ENCODE results near the gene FGF14. TPM values are rescaled to one million over a fixed set of nuclear protein-coding genes. Genes with fewer than 3 reads are reported as not detected.

Gene FGF14
- total and polyA plus RNA-seq, 3 donors from 2014 or later, result 0.56 to 4.5 (median 1.7) TPM

DNA sequence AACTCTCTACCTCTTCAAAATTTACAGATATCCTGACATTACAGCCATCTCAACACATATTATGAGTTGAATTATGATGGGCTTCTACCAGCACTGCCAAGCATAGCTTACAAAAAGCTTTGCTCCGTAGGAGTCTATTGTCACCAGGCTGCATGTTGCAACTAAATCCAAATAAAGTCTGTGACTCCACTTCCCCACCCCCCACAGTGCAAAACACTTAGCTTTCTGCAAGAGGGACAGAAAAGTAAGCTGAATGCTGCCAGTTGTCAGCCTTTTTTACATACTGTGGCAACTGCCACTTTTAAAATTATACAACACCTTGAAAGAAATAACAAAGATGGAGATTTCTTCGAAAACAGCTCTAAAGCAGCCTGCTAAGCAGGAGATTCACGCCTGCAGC, 189.1 kb downstream of the FGF14 start:
- H3K4me3 ChIP-seq, result no peak overlapping the region
- intact Hi-C loops (cut with DNase I; ENCODE audit: low total_unique reads), result no loop called here
- H3K27me3 ChIP-seq, result no peaks in the 10 kb centered on the region
- DNase-seq, result no peak
- TF ChIP-seq, protein P1, sequence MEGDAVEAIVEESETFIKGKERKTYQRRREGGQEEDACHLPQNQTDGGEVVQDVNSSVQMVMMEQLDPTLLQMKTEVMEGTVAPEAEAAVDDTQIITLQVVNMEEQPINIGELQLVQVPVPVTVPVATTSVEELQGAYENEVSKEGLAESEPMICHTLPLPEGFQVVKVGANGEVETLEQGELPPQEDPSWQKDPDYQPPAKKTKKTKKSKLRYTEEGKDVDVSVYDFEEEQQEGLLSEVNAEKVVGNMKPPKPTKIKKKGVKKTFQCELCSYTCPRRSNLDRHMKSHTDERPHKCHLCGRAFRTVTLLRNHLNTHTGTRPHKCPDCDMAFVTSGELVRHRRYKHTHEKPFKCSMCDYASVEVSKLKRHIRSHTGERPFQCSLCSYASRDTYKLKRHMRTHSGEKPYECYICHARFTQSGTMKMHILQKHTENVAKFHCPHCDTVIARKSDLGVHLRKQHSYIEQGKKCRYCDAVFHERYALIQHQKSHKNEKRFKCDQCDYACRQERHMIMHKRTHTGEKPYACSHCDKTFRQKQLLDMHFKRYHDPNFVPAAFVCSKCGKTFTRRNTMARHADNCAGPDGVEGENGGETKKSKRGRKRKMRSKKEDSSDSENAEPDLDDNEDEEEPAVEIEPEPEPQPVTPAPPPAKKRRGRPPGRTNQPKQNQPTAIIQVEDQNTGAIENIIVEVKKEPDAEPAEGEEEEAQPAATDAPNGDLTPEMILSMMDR (IDR thresholded peaks at IDR 0.05), result no peak
- WGBS, 2 donors, result 65 to 69% methylated on average over 3 of the region's 3 CpGs
- no peaks in the 10 kb centered on the region for H3K9me3 ChIP-seq
- H3K4me1 ChIP-seq, result no peaks in the 10 kb centered on the region
- H3K27ac ChIP-seq, result no peak overlapping the region
- no peaks in the 10 kb centered on the region for H3K36me3 ChIP-seq (ENCODE audit: low read depth, missing control alignments)

DNA sequence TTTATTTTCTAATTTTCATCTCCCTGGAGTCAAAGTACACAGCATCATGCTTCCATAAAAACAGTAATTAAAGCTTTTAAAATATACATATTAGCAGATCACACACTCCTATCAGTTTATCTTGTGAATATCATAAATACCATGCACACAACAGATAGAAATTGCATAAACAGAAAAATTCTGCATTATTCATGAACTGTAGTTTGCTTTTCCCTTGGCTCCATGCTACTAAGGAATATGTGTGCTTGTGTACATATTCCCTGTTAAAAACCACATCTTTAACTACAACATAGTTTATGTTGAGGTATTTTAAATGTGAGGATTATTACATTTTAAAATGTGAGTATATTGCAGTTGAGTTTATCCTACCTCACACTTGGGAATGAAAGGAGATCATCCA, 193.5 kb downstream of the FGF14 start:
- Histone ChIP-seq H3K36me3 (ENCODE audit: low read depth, missing control alignments) (no peaks in the 10 kb centered on the region), H3K27ac (no peak overlapping the region), H3K9me3 (no peaks in the 10 kb centered on the region), H3K27me3 (no peaks in the 10 kb centered on the region), H3K4me1 (no peaks in the 10 kb centered on the region), H3K4me3 (no peak overlapping the region)
- intact Hi-C loops (cut with DNase I; ENCODE audit: low total_unique reads), result no loop called here
- DNase-seq, result no peak
- no peak for TF ChIP-seq POLR2A (IDR thresholded peaks at IDR 0.05)
- TF ChIP-seq, protein P1 (IDR thresholded peaks at IDR 0.05), result no peak

DNA sequence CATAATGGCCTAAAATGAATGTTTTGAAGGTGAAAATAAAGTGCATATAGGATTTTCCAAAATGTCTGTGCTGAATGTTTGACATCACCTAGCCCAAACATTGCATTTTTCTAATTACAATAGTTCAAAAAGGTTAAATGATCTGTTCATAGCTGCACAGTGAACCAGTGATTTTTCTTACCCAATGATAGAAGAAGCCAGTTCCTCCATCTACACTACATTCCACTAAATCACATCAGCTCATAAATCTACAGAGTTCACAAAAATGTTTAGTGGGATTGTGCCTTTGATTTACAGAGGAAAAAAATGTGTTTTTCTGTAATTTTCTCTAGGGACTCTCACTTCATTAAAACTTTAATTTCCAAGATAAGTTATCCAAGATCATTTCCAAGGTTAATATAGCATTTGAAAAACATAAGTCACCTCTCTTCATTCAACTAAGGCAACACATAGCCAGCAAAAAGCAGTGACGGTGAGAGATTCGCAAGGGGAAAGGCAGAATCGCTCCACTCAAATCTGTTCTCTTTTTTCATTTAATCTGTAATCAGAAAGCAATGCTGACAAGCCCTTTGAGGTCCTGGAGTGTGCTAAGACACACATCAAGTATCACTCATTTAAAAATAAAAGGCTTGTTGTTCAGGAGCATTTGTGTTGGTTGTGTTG, 194.0 kb downstream of the FGF14 start:
- Histone ChIP-seq H3K27ac (no peak overlapping the region), H3K36me3 (ENCODE audit: low read depth, missing control alignments) (no peaks in the 10 kb centered on the region), H3K4me1 (no peaks in the 10 kb centered on the region), H3K9me3 (no peaks in the 10 kb centered on the region), H3K27me3 (no peaks in the 10 kb centered on the region), H3K4me3 (no peak overlapping the region)
- intact Hi-C loops (cut with DNase I; ENCODE audit: low total_unique reads), result no loop called here
- no peak for DNase-seq
- TF ChIP-seq POLR2A (IDR thresholded peaks at IDR 0.05), result no peak
- TF ChIP-seq, protein P1 (IDR thresholded peaks at IDR 0.05), result no peak
- 72 to 78% methylated on average over 3 of the region's 3 CpGs for whole genome bisulfite sequencing, 2 donors

DNA sequence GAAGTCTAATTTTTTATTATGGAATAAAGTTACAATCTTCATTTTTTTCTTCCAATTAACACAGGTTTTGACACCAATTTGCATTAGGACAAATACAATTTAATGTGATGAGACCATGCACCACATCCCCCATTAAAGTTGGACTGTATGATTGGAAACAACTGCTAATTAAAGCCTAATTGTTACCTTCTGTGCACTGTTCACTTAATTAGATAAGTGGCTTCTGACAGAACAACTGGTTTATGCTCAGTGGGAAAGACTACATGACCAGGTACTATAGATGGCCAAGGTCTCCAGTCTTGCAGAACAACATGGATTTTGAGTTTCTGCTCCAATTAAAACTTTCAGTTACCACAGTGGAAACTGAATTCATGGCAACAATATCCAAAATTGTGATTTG, 198.1 kb downstream of the FGF14 start:
- DNase-seq, result no peak

More for the DNA sequence above, 198.1 kb downstream of the FGF14 start:
- Histone ChIP-seq H3K9me3 (no peaks in the 10 kb centered on the region), H3K4me1 (no peaks in the 10 kb centered on the region), H3K27me3 (no peaks in the 10 kb centered on the region), H3K4me3 (no peak overlapping the region), H3K27ac (no peak overlapping the region), H3K36me3 (ENCODE audit: low read depth, missing control alignments) (no peaks in the 10 kb centered on the region)
- intact Hi-C loops (cut with DNase I; ENCODE audit: low total_unique reads), result no loop called here
- TF ChIP-seq, protein P1 (IDR thresholded peaks at IDR 0.05), result no peak
- TF ChIP-seq POLR2A (IDR thresholded peaks at IDR 0.05), result no peak
